ENCODE data around the gene TXNDC16. TPM values are rescaled to one million over a fixed set of nuclear protein-coding genes. Genes with fewer than 3 reads are reported as not detected.

Gene TXNDC16
- total and polyA plus RNA-seq, 8 donors, result 1.4 to 30.3 (median 5.1) TPM

DNA sequence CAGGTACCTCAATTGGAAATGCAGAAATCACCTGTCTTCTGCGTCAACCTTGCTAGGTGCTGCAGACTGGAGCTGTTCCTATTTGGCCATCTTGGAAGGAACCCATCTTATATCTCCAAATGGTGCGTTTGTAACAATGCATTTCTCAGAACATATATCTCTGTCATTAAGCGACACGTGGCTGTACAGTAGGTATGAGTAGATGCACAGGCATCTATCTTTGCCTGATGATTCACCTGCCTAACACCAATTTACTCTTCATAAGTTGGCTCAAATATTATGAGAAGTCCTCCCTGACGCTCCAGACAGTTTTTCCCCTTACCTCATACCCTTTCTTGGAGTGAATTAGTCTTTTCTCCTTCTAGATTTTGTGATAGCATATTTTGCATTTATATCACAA lies 44.6 kb upstream of the TXNDC16 start:
- Histone ChIP-seq H3K27ac (no peak overlapping the region), H3K4me3 (no peak overlapping the region), H3K36me3 (no peaks in the 10 kb centered on the region), H3K4me1 (no peaks in the 10 kb centered on the region), H3K27me3 (no peaks in the 10 kb centered on the region), H3K9me3 (peaks cover 0 to 8% (median 0%) of the 10 kb centered on the region in 4 donors)
- TF ChIP-seq CTCF (IDR thresholded peaks at IDR 0.05) (no peak), EP300 (IDR thresholded peaks at IDR 0.05) (no peak), POLR2A (IDR thresholded peaks at IDR 0.05) (no peak), POLR2AphosphoS5 (IDR thresholded peaks at IDR 0.05) (no peak)
- DNase-seq, result no peak
- 78 to 99% (median 92%) methylated on average over 5 of the region's 5 CpGs for WGBS, 5 donors
- intact Hi-C loops (cut with DNase I; ENCODE audit: low total_unique reads), result no loop called here

GRCh38 chr14:52596320-52596719 lies 44.0 kb upstream of the TXNDC16 start:
- no peaks in the 10 kb centered on the region for H3K27me3 ChIP-seq
- no peak overlapping the region for H3K27ac ChIP-seq
- H3K36me3 ChIP-seq, result no peaks in the 10 kb centered on the region
- WGBS, 5 donors, result 78 to 89% (median 86%) methylated on average over 8 to 10 of the region's 10 CpGs
- intact Hi-C loops (cut with DNase I; ENCODE audit: low total_unique reads), result no loop called here
- peaks cover 0 to 8% (median 0%) of the 10 kb centered on the region in 4 donors for H3K9me3 ChIP-seq
- DNase-seq, result no peak
- H3K4me3 ChIP-seq, result no peak overlapping the region
- H3K4me1 ChIP-seq, result no peaks in the 10 kb centered on the region
- TF ChIP-seq CTCF (IDR thresholded peaks at IDR 0.05) (no peak), EP300 (IDR thresholded peaks at IDR 0.05) (no peak), POLR2A (IDR thresholded peaks at IDR 0.05) (no peak), POLR2AphosphoS5 (IDR thresholded peaks at IDR 0.05) (no peak)

DNA sequence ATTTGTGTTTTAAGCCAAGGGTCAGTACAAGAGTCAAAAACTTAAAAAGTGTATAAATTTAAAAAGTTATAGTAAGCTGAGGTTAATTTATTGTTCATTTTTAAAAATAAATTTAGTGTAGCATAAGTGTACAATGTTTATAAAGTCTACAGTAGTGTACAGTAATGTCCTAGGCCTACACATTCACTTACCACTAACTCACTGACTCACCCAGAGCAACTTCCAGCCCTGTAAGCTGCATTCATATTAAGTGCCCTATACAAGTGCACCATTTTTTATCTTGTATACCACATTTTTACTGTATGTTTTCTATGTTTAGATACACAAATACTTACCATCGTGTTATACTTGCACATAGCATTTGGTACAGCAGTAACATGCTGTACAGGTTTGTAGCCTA lies 38.0 kb upstream of the TXNDC16 start:
- TF ChIP-seq CTCF (IDR thresholded peaks at IDR 0.05) (no peak), POLR2A (IDR thresholded peaks at IDR 0.05) (no peak), EP300 (IDR thresholded peaks at IDR 0.05) (no peak), POLR2AphosphoS5 (IDR thresholded peaks at IDR 0.05) (no peak)
- intact Hi-C loops (cut with DNase I; ENCODE audit: low total_unique reads), result no loop called here
- Histone ChIP-seq H3K27me3 (no peaks in the 10 kb centered on the region), H3K4me3 (no peak overlapping the region), H3K27ac (no peak overlapping the region), H3K4me1 (no peaks in the 10 kb centered on the region), H3K36me3 (no peaks in the 10 kb centered on the region), H3K9me3 (peaks cover 0 to 8% (median 0%) of the 10 kb centered on the region in 4 donors)
- WGBS, 5 donors, result 71 to 96% (median 93%) methylated on average over 1 of the region's 1 CpG
- DNase-seq, result no peak

DNA sequence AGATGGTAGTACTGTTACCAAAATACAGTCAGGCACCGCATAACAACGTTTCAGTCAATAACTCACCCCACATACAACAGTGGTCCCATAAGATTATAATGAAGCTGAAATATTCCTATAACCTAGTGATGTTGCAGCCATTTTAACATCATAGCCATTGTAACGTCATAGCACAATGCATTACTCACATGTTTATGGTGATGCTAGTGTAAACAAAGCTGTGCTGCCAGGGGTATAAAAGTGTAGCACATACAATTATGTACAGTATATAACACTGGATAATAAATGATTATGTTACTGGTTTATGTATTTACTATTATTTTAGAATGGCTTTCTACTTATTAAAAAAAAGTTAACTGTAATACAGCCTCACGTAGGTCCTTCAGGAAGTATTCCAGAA lies 37.3 kb upstream of the TXNDC16 start:
- DNase-seq, result no peak
- intact Hi-C loops (cut with DNase I; ENCODE audit: low total_unique reads), result no loop called here
- Histone ChIP-seq H3K4me1 (no peaks in the 10 kb centered on the region), H3K9me3 (peaks cover 0 to 5% (median 0%) of the 10 kb centered on the region in 4 donors), H3K36me3 (no peaks in the 10 kb centered on the region), H3K27ac (no peak overlapping the region), H3K27me3 (no peaks in the 10 kb centered on the region), H3K4me3 (no peak overlapping the region)
- TF ChIP-seq POLR2AphosphoS5 (IDR thresholded peaks at IDR 0.05) (no peak), POLR2A (IDR thresholded peaks at IDR 0.05) (no peak), EP300 (IDR thresholded peaks at IDR 0.05) (no peak), CTCF (IDR thresholded peaks at IDR 0.05) (no peak)
- WGBS, 5 donors, result 69 to 80% (median 76%) methylated on average over 4 of the region's 4 CpGs

Data from stomach (tissue), 9 donors.